GM23338 (cell line): ENCODE results near the gene STRN3. TPM values are rescaled to one million over a fixed set of nuclear protein-coding genes. Genes with fewer than 3 reads are reported as not detected.

Experiments used
- ATAC-seq: fragments of 200-7000 bp; cut with Tn5 transposase; 3 replicates; pipeline ENCODE4 v1.9.1; 2020
- DNase-seq: peaks from one replicate; pipeline ENCODE4 v3.0.0-alpha.2; 2015; ENCODE audit warnings: low spot score
- H2AFZ ChIP-seq: fragments of 200-600 bp; sonication (generic); 2 replicates; pipeline ENCODE4 v1.8.0; 2016; ENCODE audit warnings: antibody characterized with exemption, mild to moderate bottlenecking, moderate library complexity
- H3F3A ChIP-seq: fragments of 200-600 bp; sonication (generic); replicated peaks from 2 replicates; pipeline ENCODE4 v1.8.0; 2017; ENCODE audit warnings: antibody characterized with exemption, mixed run types, low read depth
- H3K27ac ChIP-seq: fragments of 200-600 bp; sonication (generic); 2 replicates; pipeline ENCODE4 v1.6.1; 2016; ENCODE audit warnings: low read depth
- H3K27me3 ChIP-seq: fragments of 200-600 bp; sonication (generic); 2 replicates; pipeline ENCODE4 v1.8.0; 2016; ENCODE audit warnings: mild to moderate bottlenecking, mixed run types, moderate library complexity; ENCODE audit not compliant: insufficient read depth
- H3K36me3 ChIP-seq: fragments of 200-600 bp; sonication (generic); 2 replicates; pipeline ENCODE4 v1.8.0; 2016; ENCODE audit warnings: mild to moderate bottlenecking; ENCODE audit not compliant: insufficient read depth
- H3K4me1 ChIP-seq: fragments of 200-600 bp; sonication (generic); 2 replicates; pipeline ENCODE4 v1.8.0; 2016; ENCODE audit warnings: mild to moderate bottlenecking, moderate library complexity; ENCODE audit not compliant: insufficient read depth
- H3K4me2 ChIP-seq: fragments of 200-600 bp; sonication (generic); 2 replicates; pipeline ENCODE4 v1.7.1; 2017; ENCODE audit warnings: mixed run types
- H3K4me3 ChIP-seq: fragments of 200-600 bp; sonication (generic); 2 replicates; pipeline ENCODE4 v1.6.1; 2016; ENCODE audit warnings: mixed run types
- H3K79me2 ChIP-seq: fragments of 200-600 bp; sonication (generic); replicated peaks from 2 replicates; pipeline ENCODE4 v1.8.0; 2017; ENCODE audit warnings: mild to moderate bottlenecking; ENCODE audit not compliant: insufficient read depth
- H3K9me2 ChIP-seq: fragments of 200-600 bp; sonication (generic); 2 replicates; pipeline ENCODE4 v1.8.0; 2017; ENCODE audit not compliant: insufficient read depth
- H4K20me1 ChIP-seq: fragments of 200-600 bp; sonication (generic); replicated peaks from 2 replicates; pipeline ENCODE4 v1.8.0; 2017; ENCODE audit warnings: mild to moderate bottlenecking; ENCODE audit not compliant: insufficient read depth
- H3K27ac Mint-ChIP-seq: 2 replicates; pipeline ENCODE4 v1.8.0; 2020; ENCODE audit warnings: inconsistent platforms, mild to moderate bottlenecking, moderate library complexity, mixed read lengths
- H3K27me3 Mint-ChIP-seq: 3 replicates; pipeline ENCODE4 v1.8.0; 2022; ENCODE audit warnings: low read depth, mild to moderate bottlenecking, moderate library complexity, mixed read lengths, inconsistent platforms; ENCODE audit not compliant: insufficient read depth, poor library complexity
- H3K36me3 Mint-ChIP-seq: 3 replicates; pipeline ENCODE4 v1.8.0; 2021; ENCODE audit warnings: low read depth, mild to moderate bottlenecking, inconsistent platforms, moderate library complexity, mixed read lengths
- H3K4me1 Mint-ChIP-seq: 3 replicates; pipeline ENCODE4 v1.8.0; 2020; ENCODE audit warnings: mild to moderate bottlenecking, inconsistent platforms, mixed read lengths
- H3K4me3 Mint-ChIP-seq: 3 replicates; pipeline ENCODE4 v1.8.0; 2021; ENCODE audit warnings: moderate library complexity, mild to moderate bottlenecking, inconsistent platforms, mixed read lengths
- H3K9me3 Mint-ChIP-seq: 3 replicates; pipeline ENCODE4 v1.8.0; 2020; ENCODE audit warnings: moderate library complexity, mild to moderate bottlenecking, inconsistent platforms, mixed read lengths
- CREB1 ChIP-seq: fragments of 250-450 bp; sonication (Bioruptor Pico); IDR thresholded peaks from 2 replicates; pipeline ENCODE4 v1.5.0; 2020; ENCODE audit warnings: low read depth, mild to moderate bottlenecking, moderate library complexity
- ETS1 ChIP-seq: IDR thresholded peaks from 2 replicates; pipeline ENCODE4 v1.6.1; 2016; ENCODE audit warnings: antibody characterized with exemption
- EZH2 ChIP-seq: fragments of 200-600 bp; sonication (generic); IDR thresholded peaks from one replicate; pipeline ENCODE4 v1.8.0; 2017; ENCODE audit warnings: antibody characterized with exemption, mild to moderate bottlenecking, low read depth; ENCODE audit not compliant: unreplicated experiment
- EZH2phosphoT487 ChIP-seq: fragments of 200-600 bp; sonication (generic); IDR thresholded peaks from one replicate; pipeline ENCODE4 v1.8.1; 2018; ENCODE audit warnings: antibody characterized with exemption; ENCODE audit not compliant: unreplicated experiment
- JUNB ChIP-seq: IDR thresholded peaks from one replicate; pipeline ENCODE4 v1.6.1; 2016; ENCODE audit warnings: antibody characterized with exemption; ENCODE audit not compliant: unreplicated experiment
- NANOG ChIP-seq: IDR thresholded peaks from 2 replicates; pipeline ENCODE4 v1.6.1; 2016; ENCODE audit warnings: antibody characterized with exemption, borderline replicate concordance
- POLR2AphosphoS5 ChIP-seq: IDR thresholded peaks from 2 replicates; pipeline ENCODE4 v1.6.1; 2016; ENCODE audit warnings: antibody characterized with exemption, low read depth
- STAT1 ChIP-seq: IDR thresholded peaks from one replicate; pipeline ENCODE4 v1.6.1; 2016; ENCODE audit warnings: antibody characterized with exemption; ENCODE audit not compliant: unreplicated experiment
- ZNF114 ChIP-seq: fragments of 250-450 bp; sonication (Bioruptor Pico); IDR thresholded peaks from 2 replicates; pipeline ENCODE4 v1.5.0; 2020; ENCODE audit warnings: mild to moderate bottlenecking, moderate library complexity
- ZNF331 ChIP-seq: fragments of 250-450 bp; sonication (Bioruptor Pico); IDR thresholded peaks from 2 replicates; pipeline ENCODE4 v1.5.0; 2020; ENCODE audit warnings: low read depth, mild to moderate bottlenecking, moderate library complexity
- polyA plus RNA-seq: library from polyadenylated mRNA; unstranded; fragments of >200 nt; fragmentation: Nextera tagmentation; extraction: Ambion mirVana; gene quantifications from 2 replicates; pipeline ENCODE4 v1.2.1, GENCODE V29; 2016
- total RNA-seq: library from RNA; depleted of rRNA; stranded (reverse); fragments of >200 nt; shearing (Covaris generic); gene quantifications from 2 replicates; pipeline ENCODE4 v1.2.3, GENCODE V29; 2014
- TF ChIP-seq, protein P1 (sequence below), 2 experiments: fragments of 200-600 bp in 1 of 2; sonication (generic) in 1 of 2; conservative IDR thresholded peaks; 2 replicates each; pipeline versions ENCODE4 v1.5.1 to v1.6.1; 2016 to 2017; ENCODE audit warnings: antibody characterized with exemption in 2 of 2, low read depth in 2 of 2, mild to moderate bottlenecking in 2 of 2, moderate library complexity in 1 of 2
- TF ChIP-seq, protein P2 (sequence below): fragments of 250-450 bp; sonication (Bioruptor Pico); IDR thresholded peaks from 2 replicates; pipeline ENCODE4 v1.5.0; 2020; ENCODE audit warnings: mild to moderate bottlenecking, moderate library complexity
- TF ChIP-seq, protein P3 (sequence below): IDR thresholded peaks from one replicate; pipeline ENCODE4 v1.6.1; 2018; ENCODE audit warnings: antibody characterized with exemption; ENCODE audit not compliant: unreplicated experiment

STRN3 gene
- total and polyA plus RNA-seq, 2 experiments from 2014 or later: 35.0 to 40.6 TPM

- Histone ChIP-seq H3K4me2 (no peak overlapping the region), H3K36me3 (0 out of 2 replicates have a peak, but pooled peaks cover under 1% of the 10 kb centered on the region), H3K27ac (no peak overlapping the region), H2AFZ (no peak overlapping the region), H3K4me3 (no peak overlapping the region), H3K27me3 (no peaks in the 10 kb centered on the region), H3K4me1 (0 out of 2 replicates have a peak, but pooled peaks cover 7% of the 10 kb centered on the region), H3K79me2 (peaks cover 98% of the 10 kb centered on the region), H3F3A (no peaks in the 10 kb centered on the region; the same call in 1 of the 2 replicates), H4K20me1 (peaks cover 19% of the 10 kb centered on the region), H3K9me2 (no peaks in the 10 kb centered on the region)
- peaks cover 13% of the 10 kb centered on the region for H3K9me3 Mint-ChIP-seq
- H3K4me3 Mint-ChIP-seq: no peak overlapping the region
- H3K4me1 Mint-ChIP-seq: peaks cover 24% of the 10 kb centered on the region
- H3K27me3 Mint-ChIP-seq: peaks cover 8% of the 10 kb centered on the region
- TF ChIP-seq NANOG: no peak
- TF ChIP-seq, protein P1, sequence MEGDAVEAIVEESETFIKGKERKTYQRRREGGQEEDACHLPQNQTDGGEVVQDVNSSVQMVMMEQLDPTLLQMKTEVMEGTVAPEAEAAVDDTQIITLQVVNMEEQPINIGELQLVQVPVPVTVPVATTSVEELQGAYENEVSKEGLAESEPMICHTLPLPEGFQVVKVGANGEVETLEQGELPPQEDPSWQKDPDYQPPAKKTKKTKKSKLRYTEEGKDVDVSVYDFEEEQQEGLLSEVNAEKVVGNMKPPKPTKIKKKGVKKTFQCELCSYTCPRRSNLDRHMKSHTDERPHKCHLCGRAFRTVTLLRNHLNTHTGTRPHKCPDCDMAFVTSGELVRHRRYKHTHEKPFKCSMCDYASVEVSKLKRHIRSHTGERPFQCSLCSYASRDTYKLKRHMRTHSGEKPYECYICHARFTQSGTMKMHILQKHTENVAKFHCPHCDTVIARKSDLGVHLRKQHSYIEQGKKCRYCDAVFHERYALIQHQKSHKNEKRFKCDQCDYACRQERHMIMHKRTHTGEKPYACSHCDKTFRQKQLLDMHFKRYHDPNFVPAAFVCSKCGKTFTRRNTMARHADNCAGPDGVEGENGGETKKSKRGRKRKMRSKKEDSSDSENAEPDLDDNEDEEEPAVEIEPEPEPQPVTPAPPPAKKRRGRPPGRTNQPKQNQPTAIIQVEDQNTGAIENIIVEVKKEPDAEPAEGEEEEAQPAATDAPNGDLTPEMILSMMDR (conservative IDR thresholded peaks at IDR 0.05; ENCODE audit: low read depth in 2 of 2): no peak
- TF ChIP-seq, protein P2, sequence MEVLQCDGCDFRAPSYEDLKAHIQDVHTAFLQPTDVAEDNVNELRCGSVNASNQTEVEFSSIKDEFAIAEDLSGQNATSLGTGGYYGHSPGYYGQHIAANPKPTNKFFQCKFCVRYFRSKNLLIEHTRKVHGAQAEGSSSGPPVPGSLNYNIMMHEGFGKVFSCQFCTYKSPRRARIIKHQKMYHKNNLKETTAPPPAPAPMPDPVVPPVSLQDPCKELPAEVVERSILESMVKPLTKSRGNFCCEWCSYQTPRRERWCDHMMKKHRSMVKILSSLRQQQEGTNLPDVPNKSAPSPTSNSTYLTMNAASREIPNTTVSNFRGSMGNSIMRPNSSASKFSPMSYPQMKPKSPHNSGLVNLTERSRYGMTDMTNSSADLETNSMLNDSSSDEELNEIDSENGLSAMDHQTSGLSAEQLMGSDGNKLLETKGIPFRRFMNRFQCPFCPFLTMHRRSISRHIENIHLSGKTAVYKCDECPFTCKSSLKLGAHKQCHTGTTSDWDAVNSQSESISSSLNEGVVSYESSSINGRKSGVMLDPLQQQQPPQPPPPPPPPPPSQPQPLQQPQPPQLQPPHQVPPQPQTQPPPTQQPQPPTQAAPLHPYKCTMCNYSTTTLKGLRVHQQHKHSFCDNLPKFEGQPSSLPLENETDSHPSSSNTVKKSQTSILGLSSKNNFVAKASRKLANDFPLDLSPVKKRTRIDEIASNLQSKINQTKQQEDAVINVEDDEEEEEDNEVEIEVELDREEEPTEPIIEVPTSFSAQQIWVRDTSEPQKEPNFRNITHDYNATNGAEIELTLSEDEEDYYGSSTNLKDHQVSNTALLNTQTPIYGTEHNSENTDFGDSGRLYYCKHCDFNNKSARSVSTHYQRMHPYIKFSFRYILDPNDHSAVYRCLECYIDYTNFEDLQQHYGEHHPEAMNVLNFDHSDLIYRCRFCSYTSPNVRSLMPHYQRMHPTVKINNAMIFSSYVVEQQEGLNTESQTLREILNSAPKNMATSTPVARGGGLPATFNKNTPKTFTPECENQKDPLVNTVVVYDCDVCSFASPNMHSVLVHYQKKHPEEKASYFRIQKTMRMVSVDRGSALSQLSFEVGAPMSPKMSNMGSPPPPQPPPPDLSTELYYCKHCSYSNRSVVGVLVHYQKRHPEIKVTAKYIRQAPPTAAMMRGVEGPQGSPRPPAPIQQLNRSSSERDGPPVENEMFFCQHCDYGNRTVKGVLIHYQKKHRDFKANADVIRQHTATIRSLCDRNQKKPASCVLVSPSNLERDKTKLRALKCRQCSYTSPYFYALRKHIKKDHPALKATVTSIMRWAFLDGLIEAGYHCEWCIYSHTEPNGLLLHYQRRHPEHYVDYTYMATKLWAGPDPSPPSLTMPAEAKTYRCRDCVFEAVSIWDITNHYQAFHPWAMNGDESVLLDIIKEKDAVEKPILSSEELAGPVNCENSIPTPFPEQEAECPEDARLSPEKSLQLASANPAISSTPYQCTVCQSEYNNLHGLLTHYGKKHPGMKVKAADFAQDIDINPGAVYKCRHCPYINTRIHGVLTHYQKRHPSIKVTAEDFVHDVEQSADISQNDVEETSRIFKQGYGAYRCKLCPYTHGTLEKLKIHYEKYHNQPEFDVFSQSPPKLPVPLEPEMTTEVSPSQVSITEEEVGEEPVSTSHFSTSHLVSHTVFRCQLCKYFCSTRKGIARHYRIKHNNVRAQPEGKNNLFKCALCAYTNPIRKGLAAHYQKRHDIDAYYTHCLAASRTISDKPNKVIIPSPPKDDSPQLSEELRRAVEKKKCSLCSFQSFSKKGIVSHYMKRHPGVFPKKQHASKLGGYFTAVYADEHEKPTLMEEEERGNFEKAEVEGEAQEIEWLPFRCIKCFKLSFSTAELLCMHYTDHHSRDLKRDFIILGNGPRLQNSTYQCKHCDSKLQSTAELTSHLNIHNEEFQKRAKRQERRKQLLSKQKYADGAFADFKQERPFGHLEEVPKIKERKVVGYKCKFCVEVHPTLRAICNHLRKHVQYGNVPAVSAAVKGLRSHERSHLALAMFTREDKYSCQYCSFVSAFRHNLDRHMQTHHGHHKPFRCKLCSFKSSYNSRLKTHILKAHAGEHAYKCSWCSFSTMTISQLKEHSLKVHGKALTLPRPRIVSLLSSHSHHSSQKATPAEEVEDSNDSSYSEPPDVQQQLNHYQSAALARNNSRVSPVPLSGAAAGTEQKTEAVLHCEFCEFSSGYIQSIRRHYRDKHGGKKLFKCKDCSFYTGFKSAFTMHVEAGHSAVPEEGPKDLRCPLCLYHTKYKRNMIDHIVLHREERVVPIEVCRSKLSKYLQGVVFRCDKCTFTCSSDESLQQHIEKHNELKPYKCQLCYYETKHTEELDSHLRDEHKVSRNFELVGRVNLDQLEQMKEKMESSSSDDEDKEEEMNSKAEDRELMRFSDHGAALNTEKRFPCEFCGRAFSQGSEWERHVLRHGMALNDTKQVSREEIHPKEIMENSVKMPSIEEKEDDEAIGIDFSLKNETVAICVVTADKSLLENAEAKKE (CRISPR knock-in tag): no peak
- TF ChIP-seq, protein P3, sequence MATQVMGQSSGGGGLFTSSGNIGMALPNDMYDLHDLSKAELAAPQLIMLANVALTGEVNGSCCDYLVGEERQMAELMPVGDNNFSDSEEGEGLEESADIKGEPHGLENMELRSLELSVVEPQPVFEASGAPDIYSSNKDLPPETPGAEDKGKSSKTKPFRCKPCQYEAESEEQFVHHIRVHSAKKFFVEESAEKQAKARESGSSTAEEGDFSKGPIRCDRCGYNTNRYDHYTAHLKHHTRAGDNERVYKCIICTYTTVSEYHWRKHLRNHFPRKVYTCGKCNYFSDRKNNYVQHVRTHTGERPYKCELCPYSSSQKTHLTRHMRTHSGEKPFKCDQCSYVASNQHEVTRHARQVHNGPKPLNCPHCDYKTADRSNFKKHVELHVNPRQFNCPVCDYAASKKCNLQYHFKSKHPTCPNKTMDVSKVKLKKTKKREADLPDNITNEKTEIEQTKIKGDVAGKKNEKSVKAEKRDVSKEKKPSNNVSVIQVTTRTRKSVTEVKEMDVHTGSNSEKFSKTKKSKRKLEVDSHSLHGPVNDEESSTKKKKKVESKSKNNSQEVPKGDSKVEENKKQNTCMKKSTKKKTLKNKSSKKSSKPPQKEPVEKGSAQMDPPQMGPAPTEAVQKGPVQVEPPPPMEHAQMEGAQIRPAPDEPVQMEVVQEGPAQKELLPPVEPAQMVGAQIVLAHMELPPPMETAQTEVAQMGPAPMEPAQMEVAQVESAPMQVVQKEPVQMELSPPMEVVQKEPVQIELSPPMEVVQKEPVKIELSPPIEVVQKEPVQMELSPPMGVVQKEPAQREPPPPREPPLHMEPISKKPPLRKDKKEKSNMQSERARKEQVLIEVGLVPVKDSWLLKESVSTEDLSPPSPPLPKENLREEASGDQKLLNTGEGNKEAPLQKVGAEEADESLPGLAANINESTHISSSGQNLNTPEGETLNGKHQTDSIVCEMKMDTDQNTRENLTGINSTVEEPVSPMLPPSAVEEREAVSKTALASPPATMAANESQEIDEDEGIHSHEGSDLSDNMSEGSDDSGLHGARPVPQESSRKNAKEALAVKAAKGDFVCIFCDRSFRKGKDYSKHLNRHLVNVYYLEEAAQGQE: no peak
- TF ChIP-seq ZNF114 (CRISPR knock-in tag): no peak
- TF ChIP-seq EZH2: no peak
- TF ChIP-seq CREB1 (CRISPR knock-in tag): no peak
- no peak for TF ChIP-seq STAT1
- no peak for TF ChIP-seq ETS1
- no peak for TF ChIP-seq EZH2phosphoT487
- TF ChIP-seq JUNB: no peak
- TF ChIP-seq POLR2AphosphoS5: no peak
- TF ChIP-seq ZNF331 (CRISPR knock-in tag): no peak
- DNase-seq (no peak), ATAC-seq (no peak)
- peaks cover 19% of the 10 kb centered on the region for H3K36me3 Mint-ChIP-seq
- no peak overlapping the region for H3K27ac Mint-ChIP-seq
Measured at GRCh38 chr14:30971586-30971985, 54.6 kb downstream of the STRN3 start.
